ENCODE results near the gene MGAM2. TPM values are rescaled to one million over a fixed set of nuclear protein-coding genes. Genes with fewer than 3 reads are reported as not detected.
"Not testable (repeated sequence)": the region's sequence is repeated elsewhere in the genome, so short reads cannot be mapped to it uniquely, and the experiment has no call there.

The MGAM2 gene
- under 1 TPM; 0.20 to 0.57 (median 0.54) TPM for polyA plus RNA-seq (ENCODE audit: insufficient read length in 4 of 4)

DNA sequence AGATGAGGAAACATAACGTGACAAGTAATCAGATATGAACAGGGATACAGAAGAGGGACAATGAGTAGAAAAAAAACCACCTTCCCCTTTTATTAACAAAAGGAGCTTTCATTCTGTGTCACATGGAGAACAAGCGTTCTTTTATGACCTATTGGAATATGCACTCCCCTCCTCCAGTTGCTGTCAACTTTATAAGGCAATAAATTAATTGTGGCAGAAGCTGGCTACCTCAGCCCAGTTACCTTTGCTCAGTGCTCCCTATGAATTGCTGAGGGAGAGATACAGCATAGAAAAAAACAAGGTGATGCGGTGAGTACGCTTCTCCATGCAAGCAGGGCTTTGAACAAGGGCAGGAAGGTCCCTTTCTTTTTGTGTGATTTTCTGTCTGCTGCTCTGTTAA, at the start of gene MGAM2:
Gene MGAM2 (plus strand): TSS at position 220 of the 400 bp plus-strand sequence. CDS start 5,156 bp downstream, outside the sequence.
- no peak for DNase-seq (ENCODE audit: low read depth in 4 of 4, low spot score in 3 of 4)

GRCh38 chr7:142063551-142064442, 47.7 kb upstream of the MGAM2 start:
- DNase-seq (ENCODE audit: low read depth in 4 of 4, low spot score in 3 of 4) = no peak

DNA sequence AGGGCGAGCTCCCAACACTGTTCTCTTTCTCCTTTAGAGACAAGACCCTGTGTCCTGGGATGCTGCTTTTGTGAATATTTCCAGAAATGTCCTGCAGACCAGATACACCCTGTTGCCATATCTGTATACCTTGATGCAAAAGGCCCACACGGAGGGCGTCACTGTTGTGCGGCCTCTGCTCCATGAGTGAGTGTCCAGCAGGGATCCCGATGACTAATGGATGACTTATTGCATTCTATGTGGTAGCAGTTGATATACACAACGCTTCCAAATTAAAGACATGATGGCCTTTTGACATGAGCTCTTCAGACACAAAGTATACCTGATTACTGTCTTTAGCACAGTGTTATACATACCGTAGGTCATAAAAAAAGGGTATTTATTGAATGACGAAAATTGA, 45.0 kb upstream of the MGAM2 start:
- DNase-seq (ENCODE audit: low read depth in 4 of 4, low spot score in 3 of 4) = no peak

DNA sequence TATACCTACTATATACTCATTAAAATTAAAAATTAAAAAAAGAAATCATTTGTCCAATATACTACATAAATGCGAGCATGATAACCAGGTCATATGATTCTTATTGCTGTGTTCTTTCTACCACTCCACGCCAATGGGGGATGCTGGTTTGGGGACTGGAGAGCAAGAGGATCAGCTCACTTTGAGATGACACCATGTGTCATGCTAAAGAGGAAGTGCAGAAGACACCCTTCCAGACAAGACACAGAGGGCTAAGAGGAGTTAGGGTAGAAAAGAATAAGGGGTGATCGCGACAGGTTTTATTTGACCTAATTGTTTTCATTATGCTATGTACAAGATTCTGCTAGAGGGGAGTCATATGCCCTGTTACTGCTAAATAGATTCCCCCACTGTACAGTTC, 33.8 kb upstream of the MGAM2 start:
- no peak for DNase-seq (ENCODE audit: low read depth in 4 of 4, low spot score in 3 of 4)

- no peak for DNase-seq (ENCODE audit: low read depth in 4 of 4, low spot score in 3 of 4)
Observed at GRCh38 chr7:142083605-142084004, 27.9 kb upstream of the MGAM2 start.

GRCh38 chr7:142085428-142085827, 26.1 kb upstream of the MGAM2 start:
- DNase-seq (ENCODE audit: low read depth in 4 of 4, low spot score in 3 of 4) = no peak

DNA sequence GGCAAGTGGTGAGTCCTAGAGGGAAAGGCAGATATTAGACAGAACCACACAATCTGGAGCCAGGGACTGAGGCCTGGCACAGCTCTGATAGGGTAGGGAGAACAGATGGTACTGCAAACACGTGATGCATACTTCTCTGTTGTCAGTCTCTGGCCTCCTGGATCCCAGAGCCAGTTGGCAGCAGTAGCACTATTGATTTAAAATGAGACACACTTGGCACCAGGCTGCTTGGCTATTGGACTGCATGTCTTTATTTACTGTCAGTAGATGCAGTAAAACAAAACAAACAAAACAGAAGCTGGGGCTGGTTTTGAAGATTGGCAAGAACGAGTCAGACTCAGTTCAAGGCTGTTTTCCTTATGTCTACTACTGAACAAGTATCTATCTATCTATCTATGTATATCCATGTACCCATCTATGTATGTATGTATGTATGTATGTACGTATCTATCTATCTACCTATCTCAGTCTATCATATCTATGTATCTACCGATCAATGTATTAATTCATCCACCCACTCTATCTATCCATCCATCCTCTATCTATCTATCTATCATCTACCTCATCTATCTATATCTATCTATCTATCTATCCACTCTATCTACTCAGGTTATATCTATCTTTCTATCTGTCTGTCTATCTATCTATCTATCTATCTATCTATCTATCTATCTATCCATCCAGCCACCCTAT, 23.4 kb upstream of the MGAM2 start:
- DNase-seq (ENCODE audit: low read depth in 4 of 4, low spot score in 3 of 4) = no peak

- DNase-seq (ENCODE audit: low read depth in 4 of 4, low spot score in 3 of 4) = no peak
Observed at GRCh38 chr7:142089035-142089434, 22.5 kb upstream of the MGAM2 start.

- no peak for DNase-seq (ENCODE audit: low read depth in 4 of 4, low spot score in 3 of 4)
Observed at GRCh38 chr7:142091961-142092360, 19.6 kb upstream of the MGAM2 start.

DNA sequence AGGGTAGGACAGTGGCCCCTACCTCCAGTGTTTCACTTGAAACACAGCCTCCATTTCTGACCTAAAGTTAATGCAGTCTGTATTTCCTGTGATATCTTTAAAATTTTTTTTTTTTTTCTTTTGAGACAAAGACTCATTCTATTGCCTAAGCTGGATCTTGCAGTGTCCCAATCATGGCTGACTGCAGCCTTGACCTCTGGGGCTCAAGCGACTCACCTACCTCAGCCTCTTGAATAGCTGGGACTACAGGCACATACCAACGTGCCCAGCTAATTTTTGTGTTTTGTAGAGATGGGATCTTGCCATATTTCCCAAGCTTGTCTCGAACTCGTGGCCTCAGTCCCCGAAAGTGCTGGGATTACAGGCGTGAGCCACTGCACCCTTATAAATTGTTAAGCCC, 16.7 kb upstream of the MGAM2 start:
- no peak for DNase-seq (ENCODE audit: low read depth in 4 of 4, low spot score in 3 of 4)

DNA sequence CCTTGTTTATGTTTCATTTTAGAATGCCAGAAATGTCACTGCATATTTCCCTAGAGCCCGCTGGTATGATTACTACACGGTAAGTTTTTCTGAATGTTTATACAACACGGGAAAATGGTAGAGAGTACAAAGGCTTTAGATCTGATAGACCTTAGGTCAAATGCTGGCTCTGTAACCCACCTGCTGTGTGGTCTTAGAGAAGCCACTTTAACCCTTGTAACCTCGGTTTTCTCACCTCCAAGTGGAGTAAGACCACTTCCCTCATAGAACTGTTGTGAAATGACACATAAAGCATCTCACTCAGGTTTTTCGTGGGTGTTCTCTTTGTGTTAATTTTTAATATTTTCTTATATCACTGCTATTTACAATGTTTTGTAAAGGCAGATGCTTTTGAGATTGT, 13.9 kb upstream of the MGAM2 start:
- DNase-seq (ENCODE audit: low read depth in 4 of 4, low spot score in 3 of 4) = no peak

- no peak for DNase-seq (ENCODE audit: low read depth in 4 of 4, low spot score in 3 of 4)
Observed at GRCh38 chr7:142098004-142098403, 13.5 kb upstream of the MGAM2 start.

DNA sequence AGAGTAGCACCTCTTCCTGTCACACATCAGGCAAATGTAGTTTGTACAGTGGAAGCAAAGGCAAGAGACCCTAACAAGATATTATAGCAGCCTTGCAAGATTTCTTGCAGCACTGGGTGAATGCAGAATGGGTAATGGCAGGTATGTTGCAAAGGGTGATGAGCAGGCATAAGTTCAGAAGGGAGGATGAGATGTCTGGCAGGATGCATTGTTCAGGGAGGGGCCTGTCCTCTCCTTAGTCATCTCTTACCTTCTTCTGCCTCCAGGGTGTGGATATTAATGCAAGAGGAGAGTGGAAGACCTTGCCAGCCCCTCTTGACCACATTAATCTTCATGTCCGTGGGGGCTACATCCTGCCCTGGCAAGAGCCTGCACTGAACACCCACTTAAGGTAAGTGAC, 12.2 kb upstream of the MGAM2 start:
- not testable (repeated sequence) for DNase-seq (ENCODE audit: low read depth in 4 of 4, low spot score in 3 of 4)

GRCh38 chr7:142100634-142101033, 10.9 kb upstream of the MGAM2 start:
- DNase-seq (ENCODE audit: low read depth in 4 of 4, low spot score in 3 of 4) = no peak

- not testable (repeated sequence) for DNase-seq (ENCODE audit: low read depth in 4 of 4, low spot score in 3 of 4)
Observed at GRCh38 chr7:142101794-142102193, 9.7 kb upstream of the MGAM2 start.

GRCh38 chr7:142104550-142105527, 6.7 kb upstream of the MGAM2 start:
- DNase-seq (ENCODE audit: low read depth in 4 of 4, low spot score in 3 of 4) = no peak

DNA sequence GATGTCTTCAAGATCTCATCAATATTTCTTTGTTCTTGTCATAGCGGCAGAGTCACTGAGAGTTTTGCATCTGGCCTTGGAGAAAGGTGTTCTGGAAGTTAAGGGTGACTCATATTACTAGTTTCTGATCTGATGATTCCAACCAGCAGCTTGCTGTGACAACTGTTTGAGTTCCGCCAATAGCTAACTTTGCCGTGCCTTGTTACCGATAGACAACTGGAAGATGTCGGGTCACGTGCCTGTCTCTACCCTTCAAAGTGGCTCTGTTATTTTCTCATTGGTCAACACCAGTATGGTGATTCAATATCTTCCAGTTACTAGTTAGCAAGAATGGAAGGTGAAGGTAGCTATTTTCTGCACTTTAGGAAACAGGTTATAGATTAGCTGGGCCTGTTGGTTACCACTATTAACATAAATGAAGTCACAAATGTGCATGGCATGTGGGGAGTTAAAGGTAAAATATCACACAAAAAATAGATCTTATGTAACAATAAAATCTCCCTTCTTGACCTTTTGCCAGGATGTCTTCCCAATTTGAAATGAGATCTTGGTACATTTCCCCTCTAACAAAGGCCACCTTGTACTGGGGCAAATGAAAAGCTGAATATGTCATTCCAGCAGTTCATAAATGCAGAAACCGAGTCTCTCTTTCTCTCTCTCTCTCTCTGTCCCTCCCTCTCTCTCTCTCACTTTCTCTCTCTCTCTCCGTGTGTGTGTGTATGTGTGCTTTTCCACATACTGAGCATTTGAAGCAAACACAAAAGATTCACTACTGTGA, 2.6 kb upstream of the MGAM2 start:
- DNase-seq (ENCODE audit: low read depth in 4 of 4, low spot score in 3 of 4) = no peak

GRCh38 chr7:142110098-142110497, 1.4 kb upstream of the MGAM2 start:
- no peak for DNase-seq (ENCODE audit: low read depth in 4 of 4, low spot score in 3 of 4)

- DNase-seq (ENCODE audit: low read depth in 4 of 4, low spot score in 3 of 4) = no peak
Observed at GRCh38 chr7:142110638-142111037, 880 bp upstream of the MGAM2 start.

GRCh38 chr7:142112086-142112485, 568 bp downstream of the MGAM2 start:
- no peak for DNase-seq (ENCODE audit: low read depth in 4 of 4, low spot score in 3 of 4)
